Mononuclear cell (primary cell): ENCODE data around the gene ESR2. TPM values are rescaled to one million over a fixed set of nuclear protein-coding genes. Genes with fewer than 3 reads are reported as not detected.

Source experiments
- H3K27me3 ChIP-seq: 2 replicates; pipeline ENCODE4 v1.6.0; 2011; ENCODE audit warnings: low read length, control low read depth; ENCODE audit not compliant: insufficient read depth
- H3K4me1 ChIP-seq: 2 replicates; pipeline ENCODE4 v1.5.1; 2011; ENCODE audit warnings: mild to moderate bottlenecking, low read length, control low read depth; ENCODE audit not compliant: insufficient read depth
- H3K4me3 ChIP-seq: 2 replicates; pipeline ENCODE4 v1.5.1; 2011; ENCODE audit warnings: mild to moderate bottlenecking, low read length, moderate library complexity
- H3K9me3 ChIP-seq: 2 replicates; pipeline ENCODE4 v1.5.1; 2011; ENCODE audit warnings: low read depth, mild to moderate bottlenecking, control low read depth, low read length
- total RNA-seq: library from RNA; depleted of rRNA; stranded (reverse); fragments of >200 nt; gene quantifications from one replicate; pipeline ENCODE4 v1.2.3, GENCODE V29; 2012

Gene ESR2
- total RNA-seq, 1 donor = 1.3 TPM

DNA sequence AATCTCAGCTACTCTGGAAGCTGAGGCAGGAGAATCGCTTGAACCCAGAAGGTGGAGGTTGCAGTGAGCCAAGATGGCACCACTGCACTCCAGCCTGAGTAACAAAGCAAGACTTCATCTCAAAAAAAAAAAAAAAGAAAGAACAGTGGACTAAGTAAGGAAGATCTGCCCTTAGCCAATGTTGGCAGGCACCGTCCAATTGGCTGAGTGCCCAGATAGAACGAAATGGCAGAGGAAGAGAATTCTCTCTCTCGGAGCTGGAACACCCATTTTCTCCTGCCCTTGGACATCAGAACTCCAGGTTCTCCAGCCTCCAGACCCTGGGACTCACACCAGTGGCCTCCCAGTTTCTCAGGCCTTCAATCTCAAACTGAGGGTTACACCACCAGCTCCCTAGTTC is 49.9 kb downstream of the ESR2 start:
- Histone ChIP-seq H3K4me1 (no peaks in the 10 kb centered on the region), H3K9me3 (no peaks in the 10 kb centered on the region), H3K27me3 (no peaks in the 10 kb centered on the region), H3K4me3 (no peak overlapping the region)

DNA sequence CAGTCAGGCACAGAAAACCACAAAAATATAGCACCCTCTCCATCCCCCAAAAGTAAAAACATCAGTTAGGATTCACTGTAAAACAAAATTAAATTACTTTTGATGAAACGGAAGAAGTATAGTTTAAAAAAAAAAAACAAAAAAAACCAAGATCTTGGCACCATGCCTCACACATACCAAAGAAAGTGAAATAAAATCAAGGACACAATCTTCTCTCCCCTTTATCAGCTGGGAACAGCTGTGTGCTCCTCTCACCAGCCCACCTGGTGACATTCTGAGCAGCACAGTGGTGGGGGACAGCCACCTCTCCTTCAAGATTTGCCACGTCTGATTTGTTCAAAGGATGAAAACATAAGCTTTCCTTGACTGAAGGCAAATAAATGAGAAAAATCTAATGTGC is 55.5 kb downstream of the ESR2 start:
- no peak overlapping the region for H3K4me3 ChIP-seq
- peaks cover 18% of the 10 kb centered on the region for H3K4me1 ChIP-seq
- no peaks in the 10 kb centered on the region for H3K9me3 ChIP-seq
- no peaks in the 10 kb centered on the region for H3K27me3 ChIP-seq

DNA sequence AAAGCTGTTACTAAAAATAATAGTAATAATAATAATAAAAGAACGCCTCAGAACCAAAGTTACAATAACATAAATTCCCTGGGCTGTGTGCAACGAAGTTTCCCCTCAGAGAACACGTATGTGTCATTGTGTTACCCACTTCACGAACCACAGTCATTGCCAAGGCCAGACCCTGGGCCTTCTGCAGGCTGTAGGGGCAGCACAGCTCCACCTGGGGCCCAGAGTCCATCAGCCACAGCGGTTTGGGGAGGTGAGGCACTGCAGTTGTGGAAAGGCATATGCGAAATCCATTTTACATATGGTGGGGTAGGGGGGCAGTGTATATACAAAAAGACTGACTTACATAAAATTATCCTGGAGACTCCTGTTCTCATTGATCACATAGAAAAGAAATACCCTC is 56.1 kb downstream of the ESR2 start:
- peaks cover 18% of the 10 kb centered on the region for H3K4me1 ChIP-seq
- no peaks in the 10 kb centered on the region for H3K9me3 ChIP-seq
- H3K4me3 ChIP-seq = no peak overlapping the region
- no peaks in the 10 kb centered on the region for H3K27me3 ChIP-seq

DNA sequence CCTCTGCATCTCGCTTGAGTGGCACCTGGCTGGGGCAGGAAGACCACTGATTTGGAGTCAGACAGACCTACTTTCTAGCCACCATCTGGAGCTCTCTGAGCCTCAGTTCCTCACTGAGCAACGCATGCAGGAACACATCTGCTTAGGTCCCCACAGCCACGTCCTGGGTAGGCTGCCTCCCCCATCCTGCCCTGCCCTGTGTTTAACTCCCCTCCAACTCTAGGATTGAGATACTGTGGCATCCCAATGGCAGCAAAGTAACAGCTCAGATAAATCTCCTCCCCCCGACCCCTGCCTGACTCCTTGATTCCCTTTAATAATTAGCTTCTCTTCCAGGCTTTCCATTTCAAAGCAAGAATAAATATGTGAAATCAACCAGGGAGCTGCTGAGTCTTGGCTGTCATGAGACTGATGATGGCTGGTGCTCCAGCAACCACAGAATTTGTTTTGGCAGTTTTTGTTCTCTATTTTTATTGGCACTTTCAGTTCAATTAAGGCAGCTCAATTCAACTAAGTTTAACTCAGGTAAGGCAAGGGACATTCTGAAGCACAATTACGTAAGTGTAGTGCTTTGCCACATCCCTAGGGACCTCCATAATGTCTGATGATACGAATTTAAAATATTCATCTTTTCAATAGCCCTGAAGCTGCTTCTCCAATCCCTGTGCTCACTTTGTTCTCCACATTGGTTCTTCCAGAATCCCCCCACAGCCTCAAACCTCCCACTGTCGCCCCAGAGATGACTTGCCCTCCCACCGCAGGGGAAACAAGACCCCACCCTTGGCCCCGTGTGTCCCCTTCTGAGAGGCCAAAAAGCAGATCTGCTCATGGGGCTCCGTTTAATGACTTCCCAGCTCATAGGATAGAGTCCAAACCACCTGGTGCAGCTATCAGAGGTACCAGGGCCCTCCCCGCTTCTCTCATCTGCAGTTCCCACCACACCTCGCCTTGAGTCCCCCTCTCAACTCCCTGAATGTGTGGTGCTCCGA is 58.2 kb downstream of the ESR2 start:
- Histone ChIP-seq H3K27me3 (no peaks in the 10 kb centered on the region), H3K9me3 (no peaks in the 10 kb centered on the region), H3K4me3 (no peak overlapping the region), H3K4me1 (peaks cover 18% of the 10 kb centered on the region)

DNA sequence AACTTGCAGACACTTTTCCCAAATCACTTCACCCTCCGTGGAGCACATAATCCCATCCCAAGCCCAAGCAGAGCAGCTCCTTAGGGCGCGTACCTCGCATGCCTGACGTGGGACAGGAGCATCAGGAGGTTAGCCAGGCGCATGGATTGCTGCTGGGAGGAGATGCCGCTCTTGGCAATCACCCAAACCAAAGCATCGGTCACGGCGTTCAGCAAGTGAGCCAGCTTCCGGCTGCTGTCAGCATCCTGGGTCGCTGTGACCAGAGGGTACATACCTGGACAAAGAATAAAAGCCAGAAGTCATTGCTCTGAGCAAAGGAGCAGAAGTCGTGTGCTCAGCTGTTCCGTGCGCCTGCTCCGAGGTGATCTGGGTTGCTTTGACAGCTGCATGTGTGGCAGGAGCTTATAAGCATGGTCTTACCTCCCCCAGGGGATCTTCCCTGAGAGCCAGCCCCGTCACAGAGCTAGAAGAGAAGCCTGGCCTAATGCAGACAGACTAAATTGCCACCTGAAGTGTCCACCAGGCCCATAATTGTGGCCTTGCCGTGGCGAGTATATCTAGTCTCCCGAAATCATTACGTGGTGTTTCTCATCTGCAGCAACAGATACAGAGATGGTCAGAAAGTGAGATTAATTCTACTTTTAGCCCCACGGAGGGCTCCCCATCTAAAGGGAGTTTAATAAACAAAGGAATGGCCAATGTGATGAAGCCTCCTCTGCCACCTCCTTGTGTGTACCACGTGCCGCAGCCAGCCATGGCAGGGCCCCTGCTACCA is 59.1 kb downstream of the ESR2 start:
- H3K9me3 ChIP-seq = no peaks in the 10 kb centered on the region
- H3K27me3 ChIP-seq = no peaks in the 10 kb centered on the region
- H3K4me1 ChIP-seq = peaks cover 18% of the 10 kb centered on the region
- H3K4me3 ChIP-seq = no peak overlapping the region

DNA sequence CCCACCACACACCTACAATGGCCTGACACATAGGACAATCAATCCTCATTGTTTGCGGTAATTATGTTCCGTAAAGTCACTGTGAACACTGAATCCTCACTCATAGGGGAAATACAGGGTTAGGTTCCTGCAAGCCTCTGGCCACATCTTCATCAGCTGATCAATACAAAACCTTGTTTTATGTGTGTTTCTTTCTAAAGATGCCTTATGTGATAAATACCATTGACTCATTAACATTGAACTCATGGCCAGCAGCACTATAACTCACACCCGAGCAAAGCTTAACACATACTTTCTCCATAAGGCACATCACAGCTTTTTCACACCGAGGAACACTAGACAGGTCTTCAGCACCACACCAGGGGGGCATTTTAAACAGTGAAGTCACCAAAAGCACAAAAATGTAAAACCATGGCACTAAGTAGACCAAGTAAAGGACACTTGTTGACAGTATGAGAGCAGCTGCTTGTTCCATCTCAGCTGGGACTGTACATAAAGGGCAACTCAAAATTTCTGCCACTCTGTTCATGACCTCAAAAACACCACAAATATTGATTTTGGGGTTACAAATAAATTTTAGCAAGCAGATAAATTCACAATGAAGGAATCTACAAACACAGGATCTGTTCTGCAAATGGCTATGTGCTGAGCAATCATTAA is 60.5 kb downstream of the ESR2 start:
- no peaks in the 10 kb centered on the region for H3K9me3 ChIP-seq
- H3K4me1 ChIP-seq = peaks cover 18% of the 10 kb centered on the region
- no peaks in the 10 kb centered on the region for H3K27me3 ChIP-seq
- H3K4me3 ChIP-seq = no peak overlapping the region

DNA sequence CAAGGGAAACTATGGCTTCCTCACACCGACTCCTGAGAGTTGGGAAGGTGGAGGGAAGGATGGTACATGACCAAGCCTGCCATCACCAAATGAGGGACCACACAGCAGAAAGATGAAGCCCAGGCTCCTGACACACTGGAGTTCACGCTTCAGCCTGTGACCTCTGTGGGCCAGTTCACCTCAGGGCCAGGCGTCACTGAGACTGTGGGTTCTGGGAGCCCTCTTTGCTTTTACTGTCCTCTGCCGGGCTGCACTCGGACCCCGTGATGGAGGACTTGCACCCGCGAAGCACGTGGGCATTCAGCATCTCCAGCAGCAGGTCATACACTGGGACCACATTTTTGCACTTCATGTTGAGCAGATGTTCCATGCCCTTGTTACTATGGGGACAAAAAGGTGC is 61.2 kb downstream of the ESR2 start:
- no peak overlapping the region for H3K4me3 ChIP-seq
- no peaks in the 10 kb centered on the region for H3K9me3 ChIP-seq
- no peaks in the 10 kb centered on the region for H3K27me3 ChIP-seq
- H3K4me1 ChIP-seq = peaks cover 18% of the 10 kb centered on the region

DNA sequence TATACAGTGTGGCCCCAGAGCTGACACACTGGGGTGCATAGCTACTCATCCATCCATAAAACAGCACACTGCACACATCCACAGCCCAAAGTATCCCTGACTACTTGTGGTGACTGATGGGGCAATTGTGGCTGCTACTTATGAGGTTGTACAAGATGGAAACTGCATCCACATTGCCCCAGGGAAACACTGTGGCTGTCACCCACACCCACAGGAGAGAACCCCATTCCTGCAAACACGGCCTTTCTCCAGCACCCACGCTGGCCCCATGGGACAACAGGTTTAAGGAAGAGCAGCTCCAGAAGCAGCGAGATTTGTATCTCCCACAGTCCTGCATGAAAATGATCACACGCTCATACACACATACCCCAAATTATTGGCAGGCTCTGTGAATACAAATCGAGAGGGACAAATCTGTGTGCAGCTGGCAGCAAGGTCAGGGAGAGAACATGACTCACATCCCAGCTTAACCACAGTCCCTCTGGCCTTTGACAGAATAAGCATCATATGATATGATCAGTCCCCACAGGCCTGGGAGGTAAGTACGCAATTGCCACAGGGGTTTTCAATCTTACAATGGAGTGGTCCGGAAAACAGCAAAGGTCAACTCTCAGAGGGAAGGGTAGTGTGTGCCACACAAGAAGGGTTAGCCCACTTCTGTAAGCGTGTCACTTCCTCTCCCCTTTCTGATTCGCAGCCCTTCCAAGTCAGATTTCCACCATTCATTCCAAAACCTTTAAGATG is 61.9 kb downstream of the ESR2 start:
- Histone ChIP-seq H3K4me1 (peaks cover 18% of the 10 kb centered on the region), H3K4me3 (no peak overlapping the region), H3K27me3 (no peaks in the 10 kb centered on the region), H3K9me3 (no peaks in the 10 kb centered on the region)

DNA sequence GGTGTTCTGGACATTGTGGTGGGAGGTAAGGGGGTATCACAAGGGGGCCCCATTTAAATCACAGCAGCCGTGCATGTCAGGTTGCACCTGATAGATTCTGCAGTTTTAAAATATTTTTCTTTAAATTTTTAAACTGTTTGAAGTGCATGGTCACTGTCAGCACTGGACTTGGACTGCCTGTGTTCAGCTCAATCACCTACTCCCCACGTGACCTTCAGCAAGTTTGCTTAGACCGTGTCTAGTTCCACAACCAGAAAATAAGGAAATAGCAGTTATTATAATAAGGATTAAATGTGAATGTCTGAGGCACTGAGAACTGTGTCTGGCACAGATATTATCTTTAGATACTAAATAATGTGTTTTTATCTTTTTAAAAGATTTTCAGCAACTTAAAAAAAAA is 64.7 kb downstream of the ESR2 start:
- H3K27me3 ChIP-seq = no peaks in the 10 kb centered on the region
- peaks cover 2% of the 10 kb centered on the region for H3K4me1 ChIP-seq
- H3K9me3 ChIP-seq = no peaks in the 10 kb centered on the region
- H3K4me3 ChIP-seq = no peak overlapping the region

DNA sequence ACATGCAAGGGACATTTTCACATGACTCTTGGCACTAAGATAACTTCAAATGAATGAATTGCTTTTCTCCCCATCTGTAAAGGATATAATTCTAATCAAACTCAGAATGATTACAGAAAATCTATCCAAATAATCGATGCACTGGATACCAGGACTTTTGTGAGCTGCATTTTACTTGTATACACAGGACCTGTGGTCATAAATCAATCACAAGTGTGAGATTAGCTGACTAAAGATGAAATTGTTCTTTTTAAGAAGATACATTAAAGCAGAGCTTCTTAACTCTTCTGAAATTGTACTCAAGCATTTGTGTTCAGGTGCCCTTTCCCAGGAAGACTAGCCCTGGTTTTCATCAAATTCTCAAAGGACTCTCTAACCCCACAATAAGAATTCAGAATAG is 66.3 kb downstream of the ESR2 start:
- H3K9me3 ChIP-seq = no peaks in the 10 kb centered on the region
- H3K4me1 ChIP-seq = no peaks in the 10 kb centered on the region
- no peaks in the 10 kb centered on the region for H3K27me3 ChIP-seq
- H3K4me3 ChIP-seq = no peak overlapping the region

DNA sequence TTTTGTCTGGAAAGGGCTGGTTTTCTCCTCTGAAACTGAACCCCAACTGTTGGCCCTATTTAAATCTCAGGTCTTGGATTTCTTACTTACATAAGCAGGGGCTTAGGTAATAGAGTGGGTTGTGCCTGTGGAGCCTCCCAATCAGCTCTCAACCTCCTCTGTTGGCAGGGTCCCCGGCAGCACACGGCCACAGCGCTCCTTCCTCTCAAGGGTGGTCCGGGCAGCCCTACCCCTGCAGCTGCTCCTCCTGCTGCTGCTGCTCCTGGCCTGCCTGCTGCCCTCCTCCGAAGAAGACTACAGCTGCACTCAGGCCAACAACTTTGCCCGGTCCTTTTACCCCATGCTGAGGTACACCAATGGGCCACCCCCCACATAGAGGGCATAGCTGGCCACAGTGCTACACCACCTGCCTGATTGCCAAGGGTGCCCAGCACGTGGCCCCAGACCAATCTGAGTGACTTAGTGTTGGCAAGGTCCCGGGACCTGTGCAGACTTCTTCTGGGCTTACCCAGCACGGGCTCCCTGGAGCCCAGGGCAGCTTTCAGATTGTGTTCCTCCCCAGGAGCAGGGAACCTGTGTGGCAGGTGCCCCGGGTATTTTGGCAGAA is 68.9 kb downstream of the ESR2 start:
- no peaks in the 10 kb centered on the region for H3K27me3 ChIP-seq
- peaks cover 16% of the 10 kb centered on the region for H3K4me1 ChIP-seq
- H3K4me3 ChIP-seq = no peak overlapping the region
- H3K9me3 ChIP-seq = no peaks in the 10 kb centered on the region

DNA sequence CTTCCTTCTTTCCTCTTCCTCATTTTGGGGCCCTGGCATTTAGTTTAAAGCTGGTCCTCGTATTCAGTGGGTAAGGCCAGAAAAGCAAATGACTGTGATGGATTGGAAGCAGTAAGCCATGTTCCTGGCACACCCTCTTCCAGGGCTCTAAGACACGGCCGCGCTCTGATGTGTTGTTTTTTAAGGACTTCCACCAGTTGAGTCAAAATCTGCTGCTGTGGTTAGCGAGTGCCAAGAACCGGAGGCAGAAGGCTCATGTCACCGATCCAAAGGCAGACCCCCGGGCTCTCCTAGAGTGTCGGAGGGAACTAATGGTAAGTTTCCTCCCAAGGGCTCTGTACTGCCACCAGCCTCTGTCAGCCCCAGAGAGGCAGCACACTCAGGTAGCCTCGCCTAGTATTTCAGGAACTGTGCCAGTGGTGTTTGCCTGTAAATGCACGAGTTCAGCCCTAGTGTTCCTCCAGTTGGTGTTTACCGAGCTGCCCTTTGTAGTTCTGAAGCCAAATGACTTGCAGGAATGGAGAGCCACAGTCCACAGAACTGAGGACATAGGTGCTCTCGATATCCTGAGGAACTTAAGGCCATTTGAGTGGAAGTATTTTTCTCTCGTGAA is 72.7 kb downstream of the ESR2 start:
- Histone ChIP-seq H3K4me1 (peaks cover 23% of the 10 kb centered on the region), H3K9me3 (no peaks in the 10 kb centered on the region)

DNA sequence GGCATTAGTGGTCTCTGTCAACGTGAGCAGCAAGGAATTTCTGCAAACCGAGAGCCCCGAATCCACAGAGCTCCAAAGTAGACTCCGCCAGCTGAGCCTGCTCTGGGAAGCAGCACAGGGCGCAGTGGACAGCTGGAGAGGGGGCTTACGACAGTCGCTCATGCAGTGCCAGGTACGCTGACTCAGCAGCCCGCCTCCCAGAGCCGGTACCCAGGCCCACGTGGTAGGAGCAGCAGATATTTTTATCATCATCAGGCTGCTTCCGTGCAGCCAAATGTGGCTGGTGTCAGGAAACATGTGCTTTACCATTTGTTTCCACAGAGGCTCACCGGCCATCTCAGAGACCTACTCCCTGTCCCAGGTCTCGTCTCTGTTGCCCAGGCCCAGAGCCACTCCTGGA is 73.7 kb downstream of the ESR2 start:
- H3K4me1 ChIP-seq = peaks cover 23% of the 10 kb centered on the region
- H3K4me3 ChIP-seq = no peak overlapping the region
- H3K9me3 ChIP-seq = no peaks in the 10 kb centered on the region
- H3K27me3 ChIP-seq = no peaks in the 10 kb centered on the region

More for the DNA sequence above, 72.7 kb downstream of the ESR2 start:
- Histone ChIP-seq H3K27me3 (no peaks in the 10 kb centered on the region), H3K4me3 (no peak overlapping the region)

DNA sequence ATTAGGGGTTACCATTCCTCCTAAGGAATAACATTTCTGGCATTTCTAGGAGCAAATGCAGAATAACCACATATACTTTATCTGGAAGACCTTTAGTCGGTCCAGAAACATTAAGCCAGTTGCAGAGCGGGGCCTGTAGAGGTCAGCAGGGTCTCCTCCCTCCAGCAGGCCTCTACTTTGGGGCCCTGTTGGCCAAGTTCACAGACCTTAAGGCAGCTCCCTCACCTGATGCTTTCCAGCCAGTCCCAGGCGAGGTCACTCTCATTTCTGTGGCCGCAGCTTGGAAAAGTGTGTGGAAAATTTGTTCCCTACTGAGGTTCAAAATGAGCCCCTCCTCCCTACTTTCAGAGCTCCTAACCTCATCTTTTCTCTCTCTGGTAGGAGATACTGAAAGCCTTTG is 74.1 kb downstream of the ESR2 start:
- H3K4me1 ChIP-seq = peaks cover 23% of the 10 kb centered on the region
- no peak overlapping the region for H3K4me3 ChIP-seq
- no peaks in the 10 kb centered on the region for H3K27me3 ChIP-seq
- no peaks in the 10 kb centered on the region for H3K9me3 ChIP-seq
